Measurements from ENCODE around the gene GNGT1. TPM values are rescaled to one million over a fixed set of nuclear protein-coding genes. Genes with fewer than 3 reads are reported as not detected.

GNGT1 gene
- total and polyA plus RNA-seq, 4 donors: not detected

- Histone ChIP-seq H3K27me3 (ENCODE audit: control insufficient read depth in 4 of 4, insufficient read depth in 4 of 4, low read length in 3 of 4) (no peaks in the 10 kb centered on the region), H3K36me3 (ENCODE audit: control insufficient read depth in 4 of 4, insufficient read depth in 3 of 4, low read depth in 1 of 4, low read length in 3 of 4) (no peaks in the 10 kb centered on the region), H3K9ac (ENCODE audit: low read depth in 1 of 2, low read length in 2 of 2) (no peak overlapping the region), H3K4me1 (ENCODE audit: control insufficient read depth in 4 of 4, insufficient read depth in 4 of 4, low read length in 3 of 4) (no peaks in the 10 kb centered on the region), H3K27ac (ENCODE audit: low read depth in 1 of 2, low read length in 2 of 2) (peak overlapping the region in 1 of 2 donors; percentile 20), H3K9me3 (ENCODE audit: control insufficient read depth in 4 of 4, low read length in 3 of 4) (no peaks in the 10 kb centered on the region), H3K4me3 (ENCODE audit: low read depth in 1 of 3, low read length in 3 of 3) (no peak overlapping the region)
- TF ChIP-seq FOXA1 (IDR thresholded peaks at IDR 0.05): no peak
- no peak for DNase-seq (ENCODE audit: low spot score)
- WGBS: 55% methylated on average over 5 of the region's 5 CpGs
These were observed 39.6 kb downstream of the GNGT1 start for GRCh38 chr7:93945756-93946535.

DNA sequence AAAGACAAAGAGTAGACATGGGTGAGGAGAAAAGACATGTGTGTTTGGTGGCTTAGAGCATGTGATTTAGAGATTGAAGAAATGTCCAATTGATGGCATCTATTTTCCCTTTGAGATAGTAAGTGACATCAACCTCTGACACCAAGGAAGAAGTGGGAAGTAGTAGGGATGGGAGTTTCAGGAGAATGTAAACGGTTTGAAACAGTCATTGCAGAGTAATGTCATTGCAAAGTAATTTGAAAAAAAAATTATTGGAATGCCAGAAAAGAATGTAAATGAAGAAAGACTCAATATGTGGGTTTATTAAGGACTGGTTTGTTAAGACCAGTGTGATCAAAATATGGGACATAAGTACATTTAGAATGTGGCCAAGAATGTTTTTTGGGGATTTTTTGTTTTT, 41.7 kb downstream of the GNGT1 start:
- TF ChIP-seq JUND (IDR thresholded peaks at IDR 0.05): no peak
- no peak for TF ChIP-seq SP1 (IDR thresholded peaks at IDR 0.05)
- TF ChIP-seq FOXA2 (IDR thresholded peaks at IDR 0.05): no peak
- TF ChIP-seq EGR1 (IDR thresholded peaks at IDR 0.05; ENCODE audit: low read depth in 2 of 2): no peak
- no peak for TF ChIP-seq RAD21 (IDR thresholded peaks at IDR 0.05)
- no peak for TF ChIP-seq HNF4G (IDR thresholded peaks at IDR 0.05)
- no peak for TF ChIP-seq ATF3 (IDR thresholded peaks at IDR 0.05)
- TF ChIP-seq, protein P1, sequence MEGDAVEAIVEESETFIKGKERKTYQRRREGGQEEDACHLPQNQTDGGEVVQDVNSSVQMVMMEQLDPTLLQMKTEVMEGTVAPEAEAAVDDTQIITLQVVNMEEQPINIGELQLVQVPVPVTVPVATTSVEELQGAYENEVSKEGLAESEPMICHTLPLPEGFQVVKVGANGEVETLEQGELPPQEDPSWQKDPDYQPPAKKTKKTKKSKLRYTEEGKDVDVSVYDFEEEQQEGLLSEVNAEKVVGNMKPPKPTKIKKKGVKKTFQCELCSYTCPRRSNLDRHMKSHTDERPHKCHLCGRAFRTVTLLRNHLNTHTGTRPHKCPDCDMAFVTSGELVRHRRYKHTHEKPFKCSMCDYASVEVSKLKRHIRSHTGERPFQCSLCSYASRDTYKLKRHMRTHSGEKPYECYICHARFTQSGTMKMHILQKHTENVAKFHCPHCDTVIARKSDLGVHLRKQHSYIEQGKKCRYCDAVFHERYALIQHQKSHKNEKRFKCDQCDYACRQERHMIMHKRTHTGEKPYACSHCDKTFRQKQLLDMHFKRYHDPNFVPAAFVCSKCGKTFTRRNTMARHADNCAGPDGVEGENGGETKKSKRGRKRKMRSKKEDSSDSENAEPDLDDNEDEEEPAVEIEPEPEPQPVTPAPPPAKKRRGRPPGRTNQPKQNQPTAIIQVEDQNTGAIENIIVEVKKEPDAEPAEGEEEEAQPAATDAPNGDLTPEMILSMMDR (IDR thresholded peaks at IDR 0.05; ENCODE audit: low read depth, low read length, missing input control): no peak
- no peak for TF ChIP-seq NR2F2 (IDR thresholded peaks at IDR 0.05)
- no peak for TF ChIP-seq YY1 (IDR thresholded peaks at IDR 0.05)
- TF ChIP-seq HNF4A (conservative IDR thresholded peaks at IDR 0.05): no peak
- TF ChIP-seq, protein P2, sequence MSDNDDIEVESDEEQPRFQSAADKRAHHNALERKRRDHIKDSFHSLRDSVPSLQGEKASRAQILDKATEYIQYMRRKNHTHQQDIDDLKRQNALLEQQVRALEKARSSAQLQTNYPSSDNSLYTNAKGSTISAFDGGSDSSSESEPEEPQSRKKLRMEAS (IDR thresholded peaks at IDR 0.05): no peak
- TF ChIP-seq TAF1 (conservative IDR thresholded peaks at IDR 0.05): no peak
- TF ChIP-seq FOXA1 (IDR thresholded peaks at IDR 0.05): no peak
- Histone ChIP-seq H3K27ac (ENCODE audit: low read depth in 1 of 2, low read length in 2 of 2) (no peak overlapping the region), H3K36me3 (ENCODE audit: control insufficient read depth in 4 of 4, insufficient read depth in 3 of 4, low read depth in 1 of 4, low read length in 3 of 4) (no peaks in the 10 kb centered on the region), H3K4me1 (ENCODE audit: control insufficient read depth in 4 of 4, insufficient read depth in 4 of 4, low read length in 3 of 4) (no peaks in the 10 kb centered on the region), H3K4me3 (ENCODE audit: low read depth in 1 of 3, low read length in 3 of 3) (no peak overlapping the region), H3K27me3 (ENCODE audit: control insufficient read depth in 4 of 4, insufficient read depth in 4 of 4, low read length in 3 of 4) (no peaks in the 10 kb centered on the region), H3K9ac (ENCODE audit: low read depth in 1 of 2, low read length in 2 of 2) (no peak overlapping the region), H3K9me3 (ENCODE audit: control insufficient read depth in 4 of 4, low read length in 3 of 4) (no peaks in the 10 kb centered on the region)
- no peak for DNase-seq (ENCODE audit: low spot score)
- whole genome bisulfite sequencing: 41% methylated on average over 1 of the region's 1 CpG

- DNase-seq (ENCODE audit: low spot score): no peak
- Histone ChIP-seq H3K27me3 (ENCODE audit: control insufficient read depth in 4 of 4, insufficient read depth in 4 of 4, low read length in 3 of 4) (no peaks in the 10 kb centered on the region), H3K27ac (ENCODE audit: low read depth in 1 of 2, low read length in 2 of 2) (no peak overlapping the region), H3K9ac (ENCODE audit: low read depth in 1 of 2, low read length in 2 of 2) (no peak overlapping the region), H3K4me1 (ENCODE audit: control insufficient read depth in 4 of 4, insufficient read depth in 4 of 4, low read length in 3 of 4) (no peaks in the 10 kb centered on the region), H3K36me3 (ENCODE audit: control insufficient read depth in 4 of 4, insufficient read depth in 3 of 4, low read depth in 1 of 4, low read length in 3 of 4) (no peaks in the 10 kb centered on the region), H3K4me3 (ENCODE audit: low read depth in 1 of 3, low read length in 3 of 3) (no peak overlapping the region), H3K9me3 (ENCODE audit: control insufficient read depth in 4 of 4, low read length in 3 of 4) (no peaks in the 10 kb centered on the region)
- WGBS: 60% methylated on average over 2 of the region's 2 CpGs
- TF ChIP-seq RAD21 (IDR thresholded peaks at IDR 0.05): no peak
- TF ChIP-seq RXRA (IDR thresholded peaks at IDR 0.05): no peak
- no peak for TF ChIP-seq REST (IDR thresholded peaks at IDR 0.05)
- TF ChIP-seq SP1 (IDR thresholded peaks at IDR 0.05): no peak
- TF ChIP-seq, protein P2 (IDR thresholded peaks at IDR 0.05): no peak
- TF ChIP-seq HNF4G (IDR thresholded peaks at IDR 0.05): no peak
- no peak for TF ChIP-seq ATF3 (IDR thresholded peaks at IDR 0.05)
- no peak for TF ChIP-seq EGR1 (IDR thresholded peaks at IDR 0.05; ENCODE audit: low read depth in 2 of 2)
- no peak for TF ChIP-seq NR2F2 (IDR thresholded peaks at IDR 0.05)
- TF ChIP-seq JUND (IDR thresholded peaks at IDR 0.05): no peak
- no peak for TF ChIP-seq FOXA1 (IDR thresholded peaks at IDR 0.05)
- no peak for TF ChIP-seq HNF4A (conservative IDR thresholded peaks at IDR 0.05)
- TF ChIP-seq GABPA (IDR thresholded peaks at IDR 0.05 in 1 of 2, conservative IDR thresholded peaks at IDR 0.05 in 1 of 2): no peak
- TF ChIP-seq FOXA2 (IDR thresholded peaks at IDR 0.05): no peak
- TF ChIP-seq, protein P1 (IDR thresholded peaks at IDR 0.05; ENCODE audit: low read depth, low read length, missing input control): no peak
These were observed 42.5 kb downstream of the GNGT1 start for GRCh38 chr7:93948873-93949272.

Measured in liver (tissue), 9 donors.